ENCODE results near the gene EFL1.

EFL1 gene

GRCh38 chr15:82117296-82117695, 145.2 kb downstream of the EFL1 start:
- DNase-seq: no peak

- DNase-seq: no peak
These were observed 147.9 kb downstream of the EFL1 start for GRCh38 chr15:82114660-82115059.

- no peak for DNase-seq
These were observed 149.3 kb downstream of the EFL1 start for GRCh38 chr15:82113106-82113715.

GRCh38 chr15:82111918-82112317, 150.6 kb downstream of the EFL1 start:
- no peak for DNase-seq

- no peak for DNase-seq
These were observed 152.4 kb downstream of the EFL1 start for GRCh38 chr15:82110144-82110543.

- DNase-seq: peak; percentile 76
These were observed 153.9 kb downstream of the EFL1 start for GRCh38 chr15:82108489-82109078.

- DNase-seq: peak; percentile 29
These were observed 155.9 kb downstream of the EFL1 start for GRCh38 chr15:82106679-82107078.

GRCh38 chr15:82105451-82106215, 156.9 kb downstream of the EFL1 start:
- DNase-seq: peak; percentile 91

- DNase-seq: peak; percentile 21
These were observed 159.1 kb downstream of the EFL1 start for GRCh38 chr15:82103468-82103867.

GRCh38 chr15:82100111-82100929, 162.2 kb downstream of the EFL1 start:
- DNase-seq: no peak

GRCh38 chr15:82098674-82099073, 163.9 kb downstream of the EFL1 start:
- DNase-seq: no peak

GRCh38 chr15:82095803-82096202, 166.7 kb downstream of the EFL1 start:
- no peak for DNase-seq

- peak; percentile 13 for DNase-seq
These were observed 168.7 kb downstream of the EFL1 start for GRCh38 chr15:82093774-82094211.

- DNase-seq: no peak
These were observed 169.2 kb downstream of the EFL1 start for GRCh38 chr15:82093325-82093724.

- no peak for DNase-seq
These were observed 170.8 kb downstream of the EFL1 start for GRCh38 chr15:82091636-82092140.

GRCh38 chr15:82086243-82086995, 176.1 kb downstream of the EFL1 start:
- DNase-seq: no peak

GRCh38 chr15:82081914-82082762, 180.4 kb downstream of the EFL1 start:
- DNase-seq: peak; percentile 37

GRCh38 chr15:82080774-82081173, 181.8 kb downstream of the EFL1 start:
- no peak for DNase-seq
